ENCODE measurements around the gene OTOP2.

GRCh38 chr17:74935585-74936469 is 11.8 kb downstream of the OTOP2 start, which contains the start of gene OTOP3:
- TF ChIP-seq CTCF (IDR thresholded peaks at IDR 0.05) (no peak), POLR2AphosphoS5 (IDR thresholded peaks at IDR 0.05) (no peak), POLR2A (IDR thresholded peaks at IDR 0.05) (no peak)

Measured in transverse colon (tissue), 4 donors.